WTC11 (cell line): ENCODE measurements around the gene PXK. TPM values are rescaled to one million over a fixed set of nuclear protein-coding genes. Genes with fewer than 3 reads are reported as not detected.

ENCODE experiments used
- ATAC-seq: fragments of 200-7000 bp; cut with Tn5 transposase; 2 replicates; pipeline ENCODE4 v1.10.0; 2021; ENCODE audit warnings: mild to moderate bottlenecking, moderate library complexity
- CTCF ChIA-PET: fragments of 300-600 bp; sonication (Branson Sonifier 250); formaldehyde crosslinking; loops from one replicate; lab custom pipeline; 2021; ENCODE audit warnings: antibody characterized with exemption; lab: Charles Lee
- POLR2A ChIA-PET: fragments of 350-600 bp; sonication (Branson Sonifier 250); formaldehyde crosslinking; loops from one replicate; lab custom pipeline; 2021; ENCODE audit warnings: antibody characterized with exemption; lab: Charles Lee
- DNase-seq: peaks from one replicate; pipeline ENCODE4 v3.0.0; 2021; ENCODE audit warnings: low spot score
- H3K27ac Mint-ChIP-seq: 2 replicates; pipeline ENCODE4 v1.8.0; 2021; ENCODE audit warnings: mixed read lengths
- H3K27me3 Mint-ChIP-seq: 2 replicates; pipeline ENCODE4 v1.8.0; 2021; ENCODE audit warnings: low read depth, mild to moderate bottlenecking, moderate library complexity, mixed read lengths
- H3K36me3 Mint-ChIP-seq: 2 replicates; pipeline ENCODE4 v1.8.0; 2021; ENCODE audit warnings: mixed read lengths
- H3K4me1 Mint-ChIP-seq: 2 replicates; pipeline ENCODE4 v1.8.0; 2022; ENCODE audit warnings: mixed read lengths
- H3K4me3 Mint-ChIP-seq: 2 replicates; pipeline ENCODE4 v1.8.0; 2021; ENCODE audit warnings: mild to moderate bottlenecking, moderate library complexity, mixed read lengths
- H3K9me3 Mint-ChIP-seq: 2 replicates; pipeline ENCODE4 v1.8.0; 2021; ENCODE audit warnings: mixed read lengths
- MXD4 ChIP-seq: fragments of 250-450 bp; sonication (Bioruptor Pico); IDR thresholded peaks from 2 replicates; pipeline ENCODE4 v1.8.0; 2021; ENCODE audit warnings: mild to moderate bottlenecking, moderate library complexity, borderline replicate concordance
- NFATC4 ChIP-seq: fragments of 250-450 bp; sonication (Bioruptor Pico); IDR thresholded peaks from 2 replicates; pipeline ENCODE4 v1.9.0; 2021; ENCODE audit warnings: mild to moderate bottlenecking
- NFYB ChIP-seq: sonication (generic); formaldehyde crosslinking; conservative IDR thresholded peaks from 2 replicates; pipeline ENCODE4 v1.8.0; 2022; ENCODE audit warnings: low read depth, missing genetic modification reagents
- RORB ChIP-seq: fragments of 250-450 bp; sonication (Bioruptor Pico); IDR thresholded peaks from 2 replicates; pipeline ENCODE4 v1.9.0; 2021; ENCODE audit warnings: mild to moderate bottlenecking
- SOX15 ChIP-seq: fragments of 250-450 bp; sonication (Bioruptor Pico); IDR thresholded peaks from 2 replicates; pipeline ENCODE4 v1.9.0; 2021; ENCODE audit warnings: mild to moderate bottlenecking
- ZNF263 ChIP-seq: sonication (generic); formaldehyde crosslinking; IDR thresholded peaks from 2 replicates; pipeline ENCODE4 v1.8.1; 2022; ENCODE audit warnings: low read depth, mild to moderate bottlenecking, moderate library complexity, missing genetic modification reagents
- ZNF416 ChIP-seq: fragments of 250-450 bp; sonication (Bioruptor Pico); IDR thresholded peaks from 2 replicates; pipeline ENCODE4 v1.9.0; 2021; ENCODE audit warnings: mild to moderate bottlenecking, inconsistent platforms
- ZNF423 ChIP-seq: fragments of 250-450 bp; sonication (Bioruptor Pico); IDR thresholded peaks from 2 replicates; pipeline ENCODE4 v2.1.2; 2022; ENCODE audit warnings: mild to moderate bottlenecking, moderate library complexity
- total RNA-seq: library from RNA; stranded (reverse); gene quantifications from 3 replicates; pipeline ENCODE4 v1.2.3, GENCODE V29; 2021
- TF ChIP-seq, protein P1 (sequence below): sonication (generic); formaldehyde crosslinking; conservative IDR thresholded peaks from 2 replicates; pipeline ENCODE4 v1.8.1; 2023; ENCODE audit warnings: mild to moderate bottlenecking, low read depth, missing genetic modification reagents, moderate library complexity
- TF ChIP-seq, protein P2 (sequence below): sonication (generic); formaldehyde crosslinking; IDR thresholded peaks from 2 replicates; pipeline ENCODE4 v1.8.1; 2022; ENCODE audit warnings: low read depth, mild to moderate bottlenecking, moderate library complexity, missing genetic modification reagents, borderline replicate concordance
- TF ChIP-seq, protein P3 (sequence below): sonication (generic); formaldehyde crosslinking; IDR thresholded peaks from 2 replicates; pipeline ENCODE4 v1.8.1; 2023; ENCODE audit warnings: mild to moderate bottlenecking, moderate library complexity, missing genetic modification reagents
- TF ChIP-seq, protein P4 (sequence below): sonication (generic); formaldehyde crosslinking; IDR thresholded peaks from 2 replicates; pipeline ENCODE4 v1.8.1; 2022; ENCODE audit warnings: low read depth, missing genetic modification reagents, borderline replicate concordance
- TF ChIP-seq, protein P5 (sequence below): fragments of 250-450 bp; sonication (Bioruptor Pico); IDR thresholded peaks from 2 replicates; pipeline ENCODE4 v1.8.0; 2021; ENCODE audit warnings: mild to moderate bottlenecking

Gene PXK
- total RNA-seq, 1 experiment from 2014 or later = 9.4 TPM

DNA sequence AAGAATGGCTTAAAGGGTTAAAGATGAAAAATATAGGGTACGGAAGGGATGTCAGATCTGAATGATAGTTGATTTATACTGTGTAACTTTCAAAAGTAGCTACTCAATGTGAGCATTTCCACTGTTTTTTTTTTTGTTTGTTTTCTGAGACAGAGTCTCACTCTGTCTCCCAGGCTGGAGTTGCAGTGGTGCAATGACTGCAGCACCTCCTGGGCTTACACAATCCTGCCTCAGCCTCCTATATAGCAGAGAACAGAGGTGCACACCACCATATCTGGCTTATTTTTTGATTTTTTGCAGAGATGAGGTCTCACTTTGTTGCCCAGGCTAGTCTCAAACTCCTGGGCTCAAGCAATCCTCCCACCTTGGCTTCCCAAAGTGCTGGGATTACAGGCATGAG lies 9.9 kb upstream of the PXK start (continued):
- TF ChIP-seq, protein P1, sequence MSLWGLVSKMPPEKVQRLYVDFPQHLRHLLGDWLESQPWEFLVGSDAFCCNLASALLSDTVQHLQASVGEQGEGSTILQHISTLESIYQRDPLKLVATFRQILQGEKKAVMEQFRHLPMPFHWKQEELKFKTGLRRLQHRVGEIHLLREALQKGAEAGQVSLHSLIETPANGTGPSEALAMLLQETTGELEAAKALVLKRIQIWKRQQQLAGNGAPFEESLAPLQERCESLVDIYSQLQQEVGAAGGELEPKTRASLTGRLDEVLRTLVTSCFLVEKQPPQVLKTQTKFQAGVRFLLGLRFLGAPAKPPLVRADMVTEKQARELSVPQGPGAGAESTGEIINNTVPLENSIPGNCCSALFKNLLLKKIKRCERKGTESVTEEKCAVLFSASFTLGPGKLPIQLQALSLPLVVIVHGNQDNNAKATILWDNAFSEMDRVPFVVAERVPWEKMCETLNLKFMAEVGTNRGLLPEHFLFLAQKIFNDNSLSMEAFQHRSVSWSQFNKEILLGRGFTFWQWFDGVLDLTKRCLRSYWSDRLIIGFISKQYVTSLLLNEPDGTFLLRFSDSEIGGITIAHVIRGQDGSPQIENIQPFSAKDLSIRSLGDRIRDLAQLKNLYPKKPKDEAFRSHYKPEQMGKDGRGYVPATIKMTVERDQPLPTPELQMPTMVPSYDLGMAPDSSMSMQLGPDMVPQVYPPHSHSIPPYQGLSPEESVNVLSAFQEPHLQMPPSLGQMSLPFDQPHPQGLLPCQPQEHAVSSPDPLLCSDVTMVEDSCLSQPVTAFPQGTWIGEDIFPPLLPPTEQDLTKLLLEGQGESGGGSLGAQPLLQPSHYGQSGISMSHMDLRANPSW (CRISPR knock-in tag) = no peak
- no peak for TF ChIP-seq NFATC4 (CRISPR knock-in tag)
- no peak for TF ChIP-seq ZNF416 (CRISPR knock-in tag)
- TF ChIP-seq, all 79 proteins: peak for 0

DNA sequence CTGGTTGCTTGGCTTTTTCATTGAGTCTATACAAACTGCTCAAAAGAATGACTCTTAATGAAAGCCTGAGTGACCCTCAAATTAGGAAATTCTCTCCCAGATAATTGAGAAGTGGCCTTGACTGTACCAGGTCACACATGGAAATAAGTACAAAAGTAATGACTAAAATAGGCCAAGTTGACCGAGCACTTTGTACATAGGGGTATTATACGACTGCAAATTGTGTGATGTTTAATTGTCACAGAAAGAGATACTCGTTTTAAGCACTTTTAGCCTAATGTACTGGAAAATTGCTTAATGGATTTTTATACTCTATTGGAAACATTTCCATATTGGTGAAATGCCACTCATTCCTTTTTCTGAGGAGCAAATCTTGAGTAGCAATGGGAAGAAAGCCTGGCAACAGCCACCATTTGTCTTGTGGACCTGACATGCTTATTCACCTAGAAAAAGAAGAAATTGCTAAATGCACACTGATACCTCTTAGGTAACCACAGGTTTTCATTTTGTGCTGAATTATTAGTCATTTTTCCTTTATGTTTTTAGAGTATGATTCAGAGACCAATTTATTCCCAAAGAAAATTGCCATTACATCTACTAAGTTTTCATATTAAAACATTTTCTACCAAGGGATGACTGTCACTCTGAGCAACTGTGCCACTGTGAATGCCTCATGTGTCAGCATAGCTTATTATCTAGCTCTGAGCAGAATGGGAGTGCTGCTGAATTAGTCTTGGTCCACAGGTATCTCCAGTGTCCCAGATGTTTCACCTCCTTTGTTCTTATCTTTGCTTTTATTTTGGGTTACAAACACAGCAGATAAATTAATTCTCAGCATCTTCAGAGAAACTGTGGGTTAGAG lies 8.9 kb upstream of the PXK start:
- no peak for TF ChIP-seq MXD4 (CRISPR knock-in tag)
- TF ChIP-seq NFYB (CRISPR knock-in tag) = no peak
- TF ChIP-seq, protein P2, sequence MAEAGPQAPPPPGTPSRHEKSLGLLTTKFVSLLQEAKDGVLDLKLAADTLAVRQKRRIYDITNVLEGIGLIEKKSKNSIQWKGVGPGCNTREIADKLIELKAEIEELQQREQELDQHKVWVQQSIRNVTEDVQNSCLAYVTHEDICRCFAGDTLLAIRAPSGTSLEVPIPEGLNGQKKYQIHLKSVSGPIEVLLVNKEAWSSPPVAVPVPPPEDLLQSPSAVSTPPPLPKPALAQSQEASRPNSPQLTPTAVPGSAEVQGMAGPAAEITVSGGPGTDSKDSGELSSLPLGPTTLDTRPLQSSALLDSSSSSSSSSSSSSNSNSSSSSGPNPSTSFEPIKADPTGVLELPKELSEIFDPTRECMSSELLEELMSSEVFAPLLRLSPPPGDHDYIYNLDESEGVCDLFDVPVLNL (CRISPR knock-in tag) = no peak
- TF ChIP-seq ZNF423 = no peak
- TF ChIP-seq, protein P3, sequence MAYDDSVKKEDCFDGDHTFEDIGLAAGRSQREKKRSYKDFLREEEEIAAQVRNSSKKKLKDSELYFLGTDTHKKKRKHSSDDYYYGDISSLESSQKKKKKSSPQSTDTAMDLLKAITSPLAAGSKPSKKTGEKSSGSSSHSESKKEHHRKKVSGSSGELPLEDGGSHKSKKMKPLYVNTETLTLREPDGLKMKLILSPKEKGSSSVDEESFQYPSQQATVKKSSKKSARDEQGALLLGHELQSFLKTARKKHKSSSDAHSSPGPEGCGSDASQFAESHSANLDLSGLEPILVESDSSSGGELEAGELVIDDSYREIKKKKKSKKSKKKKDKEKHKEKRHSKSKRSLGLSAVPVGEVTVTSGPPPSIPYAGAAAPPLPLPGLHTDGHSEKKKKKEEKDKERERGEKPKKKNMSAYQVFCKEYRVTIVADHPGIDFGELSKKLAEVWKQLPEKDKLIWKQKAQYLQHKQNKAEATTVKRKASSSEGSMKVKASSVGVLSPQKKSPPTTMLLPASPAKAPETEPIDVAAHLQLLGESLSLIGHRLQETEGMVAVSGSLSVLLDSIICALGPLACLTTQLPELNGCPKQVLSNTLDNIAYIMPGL = no peak
- TF ChIP-seq, protein P4, sequence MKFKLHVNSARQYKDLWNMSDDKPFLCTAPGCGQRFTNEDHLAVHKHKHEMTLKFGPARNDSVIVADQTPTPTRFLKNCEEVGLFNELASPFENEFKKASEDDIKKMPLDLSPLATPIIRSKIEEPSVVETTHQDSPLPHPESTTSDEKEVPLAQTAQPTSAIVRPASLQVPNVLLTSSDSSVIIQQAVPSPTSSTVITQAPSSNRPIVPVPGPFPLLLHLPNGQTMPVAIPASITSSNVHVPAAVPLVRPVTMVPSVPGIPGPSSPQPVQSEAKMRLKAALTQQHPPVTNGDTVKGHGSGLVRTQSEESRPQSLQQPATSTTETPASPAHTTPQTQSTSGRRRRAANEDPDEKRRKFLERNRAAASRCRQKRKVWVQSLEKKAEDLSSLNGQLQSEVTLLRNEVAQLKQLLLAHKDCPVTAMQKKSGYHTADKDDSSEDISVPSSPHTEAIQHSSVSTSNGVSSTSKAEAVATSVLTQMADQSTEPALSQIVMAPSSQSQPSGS (CRISPR knock-in tag) = no peak
- TF ChIP-seq SOX15 (CRISPR knock-in tag) = no peak
- TF ChIP-seq RORB (CRISPR knock-in tag) = no peak
- TF ChIP-seq ZNF263 (CRISPR knock-in tag) = no peak
- TF ChIP-seq, protein P5, sequence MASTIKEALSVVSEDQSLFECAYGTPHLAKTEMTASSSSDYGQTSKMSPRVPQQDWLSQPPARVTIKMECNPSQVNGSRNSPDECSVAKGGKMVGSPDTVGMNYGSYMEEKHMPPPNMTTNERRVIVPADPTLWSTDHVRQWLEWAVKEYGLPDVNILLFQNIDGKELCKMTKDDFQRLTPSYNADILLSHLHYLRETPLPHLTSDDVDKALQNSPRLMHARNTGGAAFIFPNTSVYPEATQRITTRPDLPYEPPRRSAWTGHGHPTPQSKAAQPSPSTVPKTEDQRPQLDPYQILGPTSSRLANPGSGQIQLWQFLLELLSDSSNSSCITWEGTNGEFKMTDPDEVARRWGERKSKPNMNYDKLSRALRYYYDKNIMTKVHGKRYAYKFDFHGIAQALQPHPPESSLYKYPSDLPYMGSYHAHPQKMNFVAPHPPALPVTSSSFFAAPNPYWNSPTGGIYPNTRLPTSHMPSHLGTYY (CRISPR knock-in tag) = no peak
- TF ChIP-seq, all 79 proteins: peak for 0
- CTCF ChIA-PET = no interaction called here
- Mint-ChIP-seq H3K4me3 (no peak overlapping the region), H3K9me3 (no peaks in the 10 kb centered on the region), H3K27me3 (no peaks in the 10 kb centered on the region), H3K36me3 (peaks cover 3% of the 10 kb centered on the region; the same call in 1 of the 2 replicates), H3K27ac (peak overlapping the region; percentile 34), H3K4me1 (peaks cover 33% of the 10 kb centered on the region)
- DNase-seq (no peak), ATAC-seq (no peak)
- POLR2A ChIA-PET = no interaction called here
